Lower leg skin (tissue), 3 donors: ENCODE results near the gene OTUD1.

ENCODE experiments used
- CTCF ChIP-seq, 3 donors: fragments of 450-650 bp; IDR thresholded peaks; one replicate each; pipeline ENCODE4 v1.5.1; 2016; ENCODE audit warnings: antibody characterized with exemption in 3 of 3, mild to moderate bottlenecking in 3 of 3, moderate library complexity in 2 of 3
- POLR2A ChIP-seq, 2 donors: fragments of 450-650 bp; IDR thresholded peaks; one replicate each; pipeline ENCODE4 v1.6.1; 2016 to 2017; ENCODE audit warnings: antibody characterized with exemption in 2 of 2, mild to moderate bottlenecking in 1 of 2, moderate library complexity in 1 of 2

GRCh38 chr10:23442936-23443335 lies 4.1 kb downstream of the OTUD1 start:
- TF ChIP-seq POLR2A (IDR thresholded peaks at IDR 0.05) (no peak), CTCF (IDR thresholded peaks at IDR 0.05) (no peak)
